Endothelial cell of umbilical vein (primary cell): ENCODE measurements around the gene RNF222. TPM values are rescaled to one million over a fixed set of nuclear protein-coding genes. Genes with fewer than 3 reads are reported as not detected.

ENCODE experiments used
- BruUV-seq: library from RNA; stranded (reverse); fragments of 400-500 nt; replicated peaks from 2 replicates; lab custom pipeline; 2021; lab: Mats Ljungman, UMichigan
- CTCF ChIA-PET: fragments of 300-600, 350-600 bp; sonication (Branson Sonifier 250); formaldehyde crosslinking; loops from one replicate; lab custom pipeline; 2021; ENCODE audit warnings: antibody characterized with exemption, inconsistent platforms; lab: Charles Lee
- POLR2A ChIA-PET: fragments of 300-600, 350-600 bp; sonication (Branson Sonifier 250); formaldehyde crosslinking; loops from one replicate; lab custom pipeline; 2021; ENCODE audit warnings: antibody characterized with exemption, inconsistent platforms; lab: Charles Lee
- DNase-seq: peaks from one replicate; pipeline ENCODE4 v3.0.0-alpha.2; 2011; ENCODE audit warnings: low read depth, low spot score
- FAIRE-seq: peaks from 2 replicates; lab custom pipeline; 2011; peaks lifted over from hg19 to GRCh38; lab: Jason Lieb, UNC
- H2AFZ ChIP-seq: 2 replicates; pipeline ENCODE4 v1.6.0; 2012; ENCODE audit warnings: low read depth, low read length, control low read depth, inconsistent platforms
- H3K27ac ChIP-seq: 2 replicates; pipeline ENCODE4 v1.5.1; 2011; ENCODE audit warnings: low read depth, mild to moderate bottlenecking, control low read depth, low read length, moderate library complexity; ENCODE audit not compliant: insufficient read depth
- H3K27me3 ChIP-seq, 2 experiments: 2 replicates each; pipeline versions ENCODE4 v1.6.0 to v1.6.1; 2011; ENCODE audit warnings: low read length in 2 of 2, mixed read lengths in 1 of 2; ENCODE audit not compliant: control insufficient read depth in 2 of 2, insufficient read depth in 2 of 2
- H3K36me3 ChIP-seq, 2 experiments: 2 replicates in 1 of 2; 3 replicates in 1 of 2; pipeline ENCODE4 v1.5.1; 2011; ENCODE audit warnings: low read length in 2 of 2, mild to moderate bottlenecking in 1 of 2, moderate library complexity in 1 of 2; ENCODE audit not compliant: control insufficient read depth in 2 of 2, insufficient read depth in 2 of 2; ENCODE audit errors: extremely low read depth in 1 of 2
- H3K4me1 ChIP-seq: 3 replicates; pipeline ENCODE4 v1.5.1; 2011; ENCODE audit warnings: mild to moderate bottlenecking, low read length; ENCODE audit not compliant: control insufficient read depth, insufficient read depth; ENCODE audit errors: extremely low read depth
- H3K4me2 ChIP-seq: 2 replicates; pipeline ENCODE4 v1.6.1; 2011; ENCODE audit warnings: low read length, control low read depth, mixed read lengths; ENCODE audit not compliant: insufficient read depth
- H3K4me3 ChIP-seq, 3 experiments: fragments of 200-600 bp in 1 of 3; sonication (generic), shearing (Covaris generic) in 1 of 3; replicated peaks in 1 of 3; 2 replicates each; pipeline ENCODE4 v1.5.1; 2011 to 2016; ENCODE audit warnings: control low read depth in 3 of 3, low read length in 3 of 3, mild to moderate bottlenecking in 2 of 3, inconsistent platforms in 1 of 3, low read depth in 1 of 3, moderate library complexity in 1 of 3; ENCODE audit not compliant: insufficient read depth in 1 of 3
- H3K79me2 ChIP-seq: 2 replicates; pipeline ENCODE4 v1.6.0; 2012; ENCODE audit warnings: low read length, inconsistent platforms; ENCODE audit not compliant: control insufficient read depth, insufficient read depth
- H3K9ac ChIP-seq: replicated peaks from 2 replicates; pipeline ENCODE3; 2011; ENCODE audit warnings: low read length, control low read depth; ENCODE audit not compliant: insufficient read depth; ENCODE audit errors: extremely low read depth
- H3K9me1 ChIP-seq: replicated peaks from 3 replicates; pipeline ENCODE4 v1.6.0; 2011; ENCODE audit warnings: mild to moderate bottlenecking, low read length; ENCODE audit not compliant: control insufficient read depth, insufficient read depth; ENCODE audit errors: extremely low read depth
- H3K9me3 ChIP-seq: replicated peaks from 2 replicates; pipeline ENCODE4 v1.5.1; 2012; ENCODE audit warnings: low read length, inconsistent platforms; ENCODE audit not compliant: control insufficient read depth, insufficient read depth
- H4K20me1 ChIP-seq: replicated peaks from 2 replicates; pipeline ENCODE3; 2011; ENCODE audit warnings: mild to moderate bottlenecking, low read length; ENCODE audit not compliant: control insufficient read depth, insufficient read depth; ENCODE audit errors: extremely low read depth
- EZH2 ChIP-seq: IDR thresholded peaks from 2 replicates; pipeline ENCODE4 v1.6.1; 2012; ENCODE audit warnings: borderline replicate concordance, low read depth, mild to moderate bottlenecking, moderate library complexity, low read length, inconsistent platforms; ENCODE audit not compliant: severe bottlenecking
- FOS ChIP-seq: IDR thresholded peaks from 2 replicates; pipeline ENCODE4 v1.6.1; 2011; ENCODE audit warnings: mild to moderate bottlenecking, low read length, moderate library complexity, borderline replicate concordance; ENCODE audit not compliant: insufficient read depth
- GATA2 ChIP-seq: IDR thresholded peaks from 2 replicates; pipeline ENCODE4 v1.7.0; 2011; ENCODE audit warnings: low read depth, mild to moderate bottlenecking, moderate library complexity, mixed read lengths, low read length; ENCODE audit not compliant: insufficient read length, insufficient read depth
- MYC ChIP-seq: IDR thresholded peaks from one replicate; pipeline ENCODE4 v1.6.1; 2011; ENCODE audit warnings: mild to moderate bottlenecking, low read depth, low read length
- POLR2A ChIP-seq: IDR thresholded peaks from 2 replicates; pipeline ENCODE4 v1.6.1; 2012; ENCODE audit warnings: low read depth, mild to moderate bottlenecking, control low read depth, low read length
- POLR2AphosphoS5 ChIP-seq: IDR thresholded peaks from 2 replicates; pipeline ENCODE4 v1.6.1; 2012; ENCODE audit warnings: low read depth, mild to moderate bottlenecking, control low read depth, low read length, moderate library complexity; ENCODE audit not compliant: insufficient read depth
- dilution Hi-C: fragments of 300-500 bp; cut with MboI; formaldehyde crosslinking; loops from one replicate; pipeline ENCODE4 v1.15.0; 2019; ENCODE audit warnings: low sequenced_read_pairs; ENCODE audit not compliant: extremely low pct_ligation_motif_present
- intact Hi-C: fragments of 100-400 bp; cut with micrococcal nuclease; formaldehyde crosslinking; loops from one replicate; pipeline ENCODE4 v1.10.0; 2022
- polyA plus RNA-seq, 4 experiments: library from polyadenylated mRNA; depleted of rRNA in 3 of 4; stranded (reverse) in 3 of 4; unstranded in 1 of 4; fragments of >200 nt; gene quantifications; 2 replicates each; pipeline versions ENCODE4 v1.2.1 to v1.2.3, GENCODE V29; 2011 to 2012; ENCODE audit warnings: missing spikeins in 1 of 4
- total RNA-seq: library from RNA; stranded (reverse); gene quantifications from 2 replicates; pipeline ENCODE4 v1.2.3, GENCODE V29; 2021
- TF ChIP-seq, protein P1 (sequence below), 2 donors: IDR thresholded peaks; 1 replicate in 1 of 2; 2 replicates in 1 of 2; pipeline ENCODE4 v1.5.1; 2011; ENCODE audit warnings: low read length in 2 of 2, mild to moderate bottlenecking in 2 of 2, moderate library complexity in 2 of 2, control low read depth in 1 of 2, inconsistent platforms in 1 of 2, low read depth in 1 of 2; ENCODE audit not compliant: insufficient read depth in 1 of 2; ENCODE audit errors: extremely low read depth in 1 of 2
- TF ChIP-seq, protein P2 (sequence below): IDR thresholded peaks from 2 replicates; pipeline ENCODE4 v1.6.1; 2011; ENCODE audit not compliant: insufficient read depth, insufficient read length

RNF222 gene
- total and polyA plus RNA-seq, 2 donors (not counting 3 experiments of a cell fraction or from before 2014, with no cell fraction given), result not detected

DNA sequence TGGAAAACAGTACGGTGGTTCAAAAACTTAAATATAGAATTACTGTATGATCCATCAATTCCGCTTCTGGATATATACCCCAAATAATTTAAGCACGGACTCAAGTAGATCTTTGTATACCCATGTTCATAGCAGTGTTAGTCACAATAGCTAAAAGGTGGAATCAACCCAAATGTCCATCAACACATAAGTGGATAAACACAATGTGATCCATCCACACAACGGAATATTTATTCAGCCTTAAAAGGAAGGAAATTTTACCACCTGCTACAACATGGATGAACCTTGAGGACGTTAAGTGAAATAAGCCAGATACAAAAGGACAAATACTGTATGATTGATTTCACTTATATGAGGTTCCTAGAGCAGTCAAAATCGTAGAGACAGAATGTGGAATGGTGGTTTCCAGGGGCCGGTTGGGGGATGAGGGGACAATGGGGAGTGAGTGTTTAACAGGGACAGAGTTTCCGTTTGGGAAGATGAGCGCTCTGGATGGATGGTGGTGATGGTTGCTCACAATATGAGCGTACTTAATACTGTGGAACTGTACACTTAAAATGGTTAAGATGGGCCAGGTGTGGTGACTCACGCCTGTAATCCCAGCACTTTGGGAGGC is 5.4 kb upstream of the RNF222 start:
- DNase-seq (peak; percentile 57), FAIRE-seq (peak; percentile 21)
- BruUV-seq, result no TSS peak
- Histone ChIP-seq H3K9me3 (no peaks in the 10 kb centered on the region), H3K4me2 (no peak overlapping the region), H3K79me2 (no peaks in the 10 kb centered on the region), H3K27me3 (peaks cover 0 to 4% of the 10 kb centered on the region in 2 experiments), H3K27ac (no peak overlapping the region), H3K4me3 (no peak overlapping the region), H3K9ac (no peak overlapping the region), H4K20me1 (no peaks in the 10 kb centered on the region), H2AFZ (no peak overlapping the region), H3K9me1 (no peaks in the 10 kb centered on the region), H3K36me3 (no peaks in the 10 kb centered on the region), H3K4me1 (no peaks in the 10 kb centered on the region)
- CTCF ChIA-PET, result no interaction called here
- POLR2A ChIA-PET, result no interaction called here
- TF ChIP-seq GATA2, result no peak
- no peak for TF ChIP-seq POLR2AphosphoS5
- TF ChIP-seq, protein P1, sequence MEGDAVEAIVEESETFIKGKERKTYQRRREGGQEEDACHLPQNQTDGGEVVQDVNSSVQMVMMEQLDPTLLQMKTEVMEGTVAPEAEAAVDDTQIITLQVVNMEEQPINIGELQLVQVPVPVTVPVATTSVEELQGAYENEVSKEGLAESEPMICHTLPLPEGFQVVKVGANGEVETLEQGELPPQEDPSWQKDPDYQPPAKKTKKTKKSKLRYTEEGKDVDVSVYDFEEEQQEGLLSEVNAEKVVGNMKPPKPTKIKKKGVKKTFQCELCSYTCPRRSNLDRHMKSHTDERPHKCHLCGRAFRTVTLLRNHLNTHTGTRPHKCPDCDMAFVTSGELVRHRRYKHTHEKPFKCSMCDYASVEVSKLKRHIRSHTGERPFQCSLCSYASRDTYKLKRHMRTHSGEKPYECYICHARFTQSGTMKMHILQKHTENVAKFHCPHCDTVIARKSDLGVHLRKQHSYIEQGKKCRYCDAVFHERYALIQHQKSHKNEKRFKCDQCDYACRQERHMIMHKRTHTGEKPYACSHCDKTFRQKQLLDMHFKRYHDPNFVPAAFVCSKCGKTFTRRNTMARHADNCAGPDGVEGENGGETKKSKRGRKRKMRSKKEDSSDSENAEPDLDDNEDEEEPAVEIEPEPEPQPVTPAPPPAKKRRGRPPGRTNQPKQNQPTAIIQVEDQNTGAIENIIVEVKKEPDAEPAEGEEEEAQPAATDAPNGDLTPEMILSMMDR (IDR thresholded peaks at IDR 0.05; ENCODE audit: extremely low read depth in 1 of 2, insufficient read depth in 1 of 2, low read depth in 1 of 2, low read length in 2 of 2), result no peak
- TF ChIP-seq, protein P2, sequence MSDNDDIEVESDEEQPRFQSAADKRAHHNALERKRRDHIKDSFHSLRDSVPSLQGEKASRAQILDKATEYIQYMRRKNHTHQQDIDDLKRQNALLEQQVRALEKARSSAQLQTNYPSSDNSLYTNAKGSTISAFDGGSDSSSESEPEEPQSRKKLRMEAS, result no peak
- no peak for TF ChIP-seq MYC
- TF ChIP-seq FOS, result no peak
- TF ChIP-seq EZH2, result no peak
- no peak for TF ChIP-seq POLR2A
- intact Hi-C loops, result loop anchor here (5.0 kb wide), 1 partner anchor 401 kb away; the partner anchor contains the start of gene GUCY2D
- dilution Hi-C loops, result no loop called here
